H9 (cell line): ENCODE data around the gene ZNF618. TPM values are rescaled to one million over a fixed set of nuclear protein-coding genes. Genes with fewer than 3 reads are reported as not detected.
A peak's percentile ranks its signal among the peaks of the same experiment; 100 is the strongest.

ENCODE experiments used
- DNase-seq: peaks from one replicate; pipeline ENCODE4 v3.0.0-alpha.2; 2017
- H2AFZ ChIP-seq: one replicate; pipeline ENCODE4 v1.6.1; 2013; ENCODE audit warnings: mild to moderate bottlenecking, low read length, control low read depth, moderate library complexity
- H2AK5ac ChIP-seq: 2 replicates; pipeline ENCODE4 v1.6.1; 2013; ENCODE audit warnings: low read length, control low read depth, mixed read lengths; ENCODE audit not compliant: insufficient read length
- H2BK120ac ChIP-seq: one replicate; pipeline ENCODE4 v1.6.1; 2013; ENCODE audit warnings: low read depth, mild to moderate bottlenecking, low read length, control low read depth, inconsistent platforms; ENCODE audit not compliant: poor library complexity, severe bottlenecking
- H2BK12ac ChIP-seq: 2 replicates; pipeline ENCODE4 v1.6.1; 2013; ENCODE audit warnings: low read length, control low read depth, mixed read lengths, low read depth; ENCODE audit not compliant: insufficient read length
- H2BK15ac ChIP-seq: 2 replicates; pipeline ENCODE4 v1.6.1; 2013; ENCODE audit warnings: low read depth, low read length, control low read depth
- H2BK20ac ChIP-seq: one replicate; pipeline ENCODE4 v1.6.1; 2013; ENCODE audit warnings: low read depth, mild to moderate bottlenecking, low read length, control low read depth, inconsistent platforms; ENCODE audit not compliant: poor library complexity, severe bottlenecking
- H2BK5ac ChIP-seq: 2 replicates; pipeline ENCODE4 v1.6.1; 2013; ENCODE audit warnings: low read length, control low read depth, mixed read lengths; ENCODE audit not compliant: insufficient read length
- H3K14ac ChIP-seq: 2 replicates; pipeline ENCODE4 v1.6.1; 2013; ENCODE audit warnings: low read length, control low read depth; ENCODE audit not compliant: insufficient read depth
- H3K18ac ChIP-seq: 2 replicates; pipeline ENCODE4 v1.6.1; 2013; ENCODE audit warnings: low read depth, mild to moderate bottlenecking, mixed read lengths, low read length, control low read depth; ENCODE audit not compliant: insufficient read length
- H3K23ac ChIP-seq: 2 replicates; pipeline ENCODE4 v1.6.1; 2013; ENCODE audit warnings: low read length, control low read depth, mixed read lengths, low read depth; ENCODE audit not compliant: insufficient read length
- H3K23me2 ChIP-seq: 2 replicates; pipeline ENCODE4 v1.6.1; 2013; ENCODE audit warnings: low read depth, mild to moderate bottlenecking, mixed read lengths, low read length, control low read depth; ENCODE audit not compliant: insufficient read length, poor library complexity, severe bottlenecking
- H3K27ac ChIP-seq: 2 replicates; pipeline ENCODE4 v1.5.1; 2013; ENCODE audit warnings: low read length, control low read depth, mixed read lengths, low read depth; ENCODE audit not compliant: insufficient read length
- H3K27me3 ChIP-seq: 2 replicates; pipeline ENCODE4 v1.6.1; 2013; ENCODE audit warnings: low read length, control low read depth, inconsistent platforms; ENCODE audit not compliant: insufficient read depth
- H3K4ac ChIP-seq: 2 replicates; pipeline ENCODE4 v1.6.1; 2013; ENCODE audit warnings: low read depth, mild to moderate bottlenecking, control low read depth, inconsistent platforms, low read length, moderate library complexity
- H3K4me1 ChIP-seq: 2 replicates; pipeline ENCODE4 v1.6.1; 2013; ENCODE audit warnings: low read length, control low read depth, inconsistent platforms; ENCODE audit not compliant: insufficient read depth
- H3K4me2 ChIP-seq: 2 replicates; pipeline ENCODE4 v1.6.1; 2013; ENCODE audit warnings: low read length, control low read depth, mixed read lengths; ENCODE audit not compliant: insufficient read length, insufficient read depth
- H3K56ac ChIP-seq: 2 replicates; pipeline ENCODE4 v1.6.1; 2013; ENCODE audit warnings: low read depth, mild to moderate bottlenecking, mixed read lengths, low read length, control low read depth; ENCODE audit not compliant: insufficient read length
- H3K79me1 ChIP-seq: 2 replicates; pipeline ENCODE4 v1.6.1; 2013; ENCODE audit warnings: low read depth, mild to moderate bottlenecking, moderate library complexity, low read length, control low read depth, inconsistent platforms; ENCODE audit not compliant: insufficient read depth, poor library complexity, severe bottlenecking
- H3K79me2 ChIP-seq: 2 replicates; pipeline ENCODE4 v1.6.1; 2013; ENCODE audit warnings: low read length, control low read depth, inconsistent platforms; ENCODE audit not compliant: insufficient read depth
- H3K9ac ChIP-seq: 2 replicates; pipeline ENCODE4 v1.6.1; 2013; ENCODE audit warnings: low read length, control low read depth, mixed read lengths; ENCODE audit not compliant: insufficient read length; ENCODE audit errors: extremely low read depth
- H3K9me3 ChIP-seq: one replicate; pipeline ENCODE4 v1.6.1; 2013; ENCODE audit warnings: low read depth, low read length, inconsistent platforms; ENCODE audit not compliant: control insufficient read depth
- H3T11ph ChIP-seq: one replicate; pipeline ENCODE4 v1.6.1; 2013; ENCODE audit warnings: mild to moderate bottlenecking, low read length, control low read depth, inconsistent platforms
- H4K20me1 ChIP-seq: one replicate; pipeline ENCODE4 v1.6.1; 2013; ENCODE audit not compliant: control insufficient read depth, insufficient read length, insufficient read depth
- H4K5ac ChIP-seq: 2 replicates; pipeline ENCODE4 v1.6.1; 2013; ENCODE audit warnings: low read depth, mild to moderate bottlenecking, mixed read lengths, low read length, control low read depth; ENCODE audit not compliant: insufficient read length
- H4K8ac ChIP-seq: replicated peaks from 2 replicates; pipeline ENCODE4 v1.6.1; 2013; ENCODE audit warnings: low read length, control low read depth, mixed read lengths, low read depth; ENCODE audit not compliant: insufficient read length
- H4K91ac ChIP-seq: 2 replicates; pipeline ENCODE4 v1.6.1; 2013; ENCODE audit warnings: low read depth, mild to moderate bottlenecking, moderate library complexity, mixed read lengths, low read length, control low read depth; ENCODE audit not compliant: insufficient read length
- H3K27ac Mint-ChIP-seq, 3 experiments: 2 replicates in 2 of 3; 3 replicates in 1 of 3; pipeline ENCODE4 v1.8.0; 2020 to 2021; ENCODE audit warnings: mixed read lengths in 3 of 3, mild to moderate bottlenecking in 1 of 3, moderate library complexity in 1 of 3
- H3K27me3 Mint-ChIP-seq: 2 replicates; pipeline ENCODE4 v1.8.0; 2021; ENCODE audit warnings: low read depth, mild to moderate bottlenecking, moderate library complexity, mixed read lengths
- H3K36me3 Mint-ChIP-seq, 3 experiments: 2 replicates in 2 of 3; 3 replicates in 1 of 3; pipeline ENCODE4 v1.8.0; 2020 to 2021; ENCODE audit warnings: low read depth in 3 of 3, mixed read lengths in 3 of 3; ENCODE audit not compliant: insufficient read depth in 1 of 3
- H3K4me1 Mint-ChIP-seq, 2 experiments: 2 replicates each; pipeline ENCODE4 v1.8.0; 2020; ENCODE audit warnings: mixed read lengths in 2 of 2
- H3K4me3 Mint-ChIP-seq, 2 experiments: 2 replicates in 1 of 2; 3 replicates in 1 of 2; pipeline ENCODE4 v1.8.0; 2020 to 2021; ENCODE audit warnings: mild to moderate bottlenecking in 2 of 2, mixed read lengths in 2 of 2, moderate library complexity in 1 of 2
- H3K9me3 Mint-ChIP-seq, 2 experiments: 2 replicates in 1 of 2; 3 replicates in 1 of 2; pipeline ENCODE4 v1.8.0; 2020; ENCODE audit warnings: mild to moderate bottlenecking in 2 of 2, mixed read lengths in 2 of 2, moderate library complexity in 1 of 2
- CTCF ChIP-seq: fragments of 200-600 bp; sonication (generic); conservative IDR thresholded peaks from 3 replicates; pipeline ENCODE4 v1.8.0; 2021; ENCODE audit warnings: antibody characterized with exemption, mild to moderate bottlenecking
- whole genome bisulfite sequencing: extraction: QIAGEN DNeasy Blood & Tissue Kit; methylation state at CpG from one replicate; pipeline ENCODE4 v1.1.7; 2013; ENCODE audit warnings: missing lambda C conversion rate, low lambda C conversion rate, mixed read lengths; ENCODE audit not compliant: insufficient read length; ENCODE audit errors: extremely low coverage; 5-methylcytosine and 5-hydroxymethylcytosine counted together
- total RNA-seq: library from RNA; stranded (reverse); gene quantifications from 2 replicates; pipeline ENCODE4 v1.2.1, GENCODE V29; 2021

ZNF618 gene
- total RNA-seq, 1 experiment from 2014 or later: 13.6 TPM

GRCh38 chr9:114038724-114039313 is 162.7 kb downstream of the ZNF618 start:
- peaks cover 14 to 17% of the 10 kb centered on the region in 2 experiments for H3K4me1 Mint-ChIP-seq
- no peaks in the 10 kb centered on the region for H3K27me3 Mint-ChIP-seq
- H3K79me1 ChIP-seq: no peaks in the 10 kb centered on the region
- no peak overlapping the region for H2BK15ac ChIP-seq
- no peaks in the 10 kb centered on the region for H4K20me1 ChIP-seq
- TF ChIP-seq CTCF: no peak
- no peak overlapping the region for H3K4me2 ChIP-seq
- H3K4me1 ChIP-seq: peaks cover 4% of the 10 kb centered on the region; the same call in 1 of the 2 replicates
- no peaks in the 10 kb centered on the region for H3K27me3 ChIP-seq
- H3K14ac ChIP-seq: no peak overlapping the region
- H4K91ac ChIP-seq: no peak overlapping the region
- H2BK20ac ChIP-seq: no peak overlapping the region
- H4K5ac ChIP-seq: no peak overlapping the region
- H3K27ac ChIP-seq: no peak overlapping the region
- H3K27ac Mint-ChIP-seq: peak overlapping the region in 2 of 3 experiments; percentile 30 to 52; a peak in 1 of 7 replicates
- H3K36me3 Mint-ChIP-seq: peaks cover 12 to 26% (median 19%) of the 10 kb centered on the region in 3 experiments; a peak in 6 of 7 replicates
- H2BK12ac ChIP-seq: no peak overlapping the region
- no peak overlapping the region for H2AFZ ChIP-seq
- no peak overlapping the region for H2AK5ac ChIP-seq
- no peak overlapping the region for H3K23ac ChIP-seq
- no peak overlapping the region for H3K4ac ChIP-seq
- no CpG with 5 or more reads among the region's 13 CpGs for WGBS
- no peak overlapping the region for H3K4me3 Mint-ChIP-seq
- no peaks in the 10 kb centered on the region for H3K79me2 ChIP-seq
- DNase-seq: peak; percentile 19
- no peak overlapping the region for H2BK5ac ChIP-seq
- H4K8ac ChIP-seq: no peak overlapping the region
- no peaks in the 10 kb centered on the region for H3K23me2 ChIP-seq
- no peak overlapping the region for H3K18ac ChIP-seq
- no peak overlapping the region for H2BK120ac ChIP-seq
- H3K9me3 Mint-ChIP-seq: no peaks in the 10 kb centered on the region
- H3K9me3 ChIP-seq: no peaks in the 10 kb centered on the region
- H3K9ac ChIP-seq: no peak overlapping the region
- no peak overlapping the region for H3K56ac ChIP-seq
- no peak overlapping the region for H3T11ph ChIP-seq
